SK-N-SH (cell line): ENCODE data around the gene LYL1. TPM values are rescaled to one million over a fixed set of nuclear protein-coding genes. Genes with fewer than 3 reads are reported as not detected.

Source experiments
- CTCF ChIA-PET: fragments of 300-600, 350-600 bp; formaldehyde crosslinking; extraction: SDS; loops from one replicate; lab custom pipeline; 2021; lab: Yijun Ruan, JAX
- POLR2A ChIA-PET: fragments of 350-600 bp; sonication (Branson Sonifier 250); formaldehyde crosslinking; extraction: SDS; loops from one replicate; lab custom pipeline; 2020; ENCODE audit warnings: antibody characterized with exemption, inconsistent platforms; lab: Yijun Ruan, JAX
- DNase-seq: peaks from one replicate; pipeline ENCODE4 v3.0.0; 2012
- H2AFZ ChIP-seq: fragments of 200-600 bp; sonication (generic); 2 replicates; pipeline ENCODE4 v1.8.1; 2016; ENCODE audit warnings: antibody characterized with exemption, mild to moderate bottlenecking, low read depth
- H3F3A ChIP-seq: fragments of 200-600 bp; sonication (generic); replicated peaks from 2 replicates; pipeline ENCODE3; 2016; ENCODE audit warnings: antibody characterized with exemption, mild to moderate bottlenecking; ENCODE audit not compliant: insufficient read depth
- H3K27ac ChIP-seq, 2 experiments: fragments of 200-500 bp in 1 of 2; fragments of 200-600 bp in 1 of 2; sonication (Bioruptor generic) in 1 of 2; sonication (generic), shearing (Covaris generic) in 1 of 2; 2 replicates each; pipeline versions ENCODE4 v1.5.1 to v1.6.1; 2014 to 2016; ENCODE audit warnings: low read depth in 2 of 2, inconsistent platforms in 1 of 2, low read length in 1 of 2, mild to moderate bottlenecking in 1 of 2, mixed read lengths in 1 of 2
- H3K27me3 ChIP-seq: fragments of 200-600 bp; sonication (generic), shearing (Covaris generic); 2 replicates; pipeline ENCODE4 v1.6.1; 2016; ENCODE audit warnings: mixed run types; ENCODE audit not compliant: insufficient read depth
- H3K36me3 ChIP-seq, 2 experiments: fragments of 200-500 bp in 1 of 2; fragments of 200-600 bp in 1 of 2; sonication (Bioruptor generic) in 1 of 2; sonication (generic) in 1 of 2; replicated peaks in 1 of 2; 2 replicates each; pipeline versions ENCODE3 to v1.5.1; 2014 to 2016; ENCODE audit warnings: low read length in 1 of 2, mild to moderate bottlenecking in 1 of 2; ENCODE audit not compliant: insufficient read depth in 2 of 2, control insufficient read depth in 1 of 2
- H3K4me1 ChIP-seq, 2 experiments: fragments of 200-500 bp in 1 of 2; fragments of 200-600 bp in 1 of 2; sonication (Bioruptor generic) in 1 of 2; sonication (generic), shearing (Covaris generic) in 1 of 2; 2 replicates each; pipeline versions ENCODE4 v1.5.1 to v1.6.1; 2014 to 2016; ENCODE audit warnings: low read depth in 1 of 2, low read length in 1 of 2, mixed run types in 1 of 2; ENCODE audit not compliant: insufficient read depth in 2 of 2, control insufficient read depth in 1 of 2
- H3K4me2 ChIP-seq: fragments of 200-600 bp; sonication (generic), shearing (Covaris generic); 2 replicates; pipeline ENCODE4 v1.6.1; 2017; ENCODE audit warnings: mixed run types
- H3K4me3 ChIP-seq, 2 experiments: fragments of 200-500 bp in 1 of 2; fragments of 200-600 bp in 1 of 2; sonication (Bioruptor generic) in 1 of 2; sonication (generic), shearing (Covaris generic) in 1 of 2; 2 replicates each; pipeline versions ENCODE4 v1.5.1 to v1.8.1; 2014 to 2016; ENCODE audit warnings: low read depth in 2 of 2, inconsistent platforms in 1 of 2, low read length in 1 of 2, mild to moderate bottlenecking in 1 of 2, mixed read lengths in 1 of 2, moderate library complexity in 1 of 2
- H3K79me2 ChIP-seq: fragments of 200-600 bp; sonication (generic); 2 replicates; pipeline ENCODE4 v1.8.1; 2017; ENCODE audit warnings: mild to moderate bottlenecking; ENCODE audit not compliant: insufficient read depth
- H3K9ac ChIP-seq: fragments of 200-600 bp; sonication (generic); 2 replicates; pipeline ENCODE4 v1.6.1; 2017; ENCODE audit warnings: mixed run types
- H3K9me2 ChIP-seq: fragments of 200-600 bp; sonication (generic); 2 replicates; pipeline ENCODE4 v1.6.1; 2017; ENCODE audit warnings: mixed run types
- H3K9me3 ChIP-seq: fragments of 200-600 bp; sonication (generic); 2 replicates; pipeline ENCODE4 v1.6.1; 2017; ENCODE audit warnings: mixed run types, mild to moderate bottlenecking, moderate library complexity
- H4K20me1 ChIP-seq: fragments of 200-600 bp; sonication (generic); 2 replicates; pipeline ENCODE4 v1.6.1; 2017; ENCODE audit warnings: mild to moderate bottlenecking, mixed run types; ENCODE audit not compliant: insufficient read depth
- ELF1 ChIP-seq: IDR thresholded peaks from 2 replicates; pipeline ENCODE4 v1.4.0; 2012
- EP300 ChIP-seq, 2 experiments: IDR thresholded peaks; 2 replicates each; pipeline versions ENCODE4 v1.4.0 to v1.6.1; 2012; ENCODE audit warnings: borderline replicate concordance in 1 of 2, low read depth in 1 of 2, low read length in 1 of 2
- EZH2phosphoT487 ChIP-seq: fragments of 200-600 bp; sonication (generic); IDR thresholded peaks from 2 replicates; pipeline ENCODE4 v1.6.1; 2017; ENCODE audit warnings: low read depth, mixed run types, mild to moderate bottlenecking, antibody characterized with exemption, moderate library complexity, borderline replicate concordance
- FOSL2 ChIP-seq: IDR thresholded peaks from 2 replicates; pipeline ENCODE4 v1.4.0; 2012; ENCODE audit warnings: low read depth, mild to moderate bottlenecking, moderate library complexity, borderline replicate concordance
- FOXJ3 ChIP-seq: sonication (generic); formaldehyde crosslinking; IDR thresholded peaks from 2 replicates; pipeline ENCODE4 v1.5.1; 2020; ENCODE audit warnings: mild to moderate bottlenecking, missing genetic modification reagents
- GABPA ChIP-seq: IDR thresholded peaks from 2 replicates; pipeline ENCODE4 v1.4.0; 2012; ENCODE audit warnings: low read depth, mild to moderate bottlenecking
- GATA2 ChIP-seq: sonication (generic); formaldehyde crosslinking; IDR thresholded peaks from 2 replicates; pipeline ENCODE4 v1.5.0; 2020; ENCODE audit warnings: mild to moderate bottlenecking, missing genetic modification reagents
- MAX ChIP-seq: IDR thresholded peaks from 2 replicates; pipeline ENCODE4 v1.4.0; 2012; ENCODE audit warnings: low read depth
- NFIC ChIP-seq: IDR thresholded peaks from 2 replicates; pipeline ENCODE4 v1.4.0; 2012; ENCODE audit warnings: borderline replicate concordance
- POLR2AphosphoS5 ChIP-seq: IDR thresholded peaks from 2 replicates; pipeline ENCODE4 v1.6.1; 2012; ENCODE audit warnings: low read depth, low read length
- RAD21 ChIP-seq: IDR thresholded peaks from 2 replicates; pipeline ENCODE4 v1.6.1; 2012; ENCODE audit warnings: mild to moderate bottlenecking, low read length
- SMC3 ChIP-seq: IDR thresholded peaks from 2 replicates; pipeline ENCODE4 v1.6.1; 2012; ENCODE audit warnings: low read depth, low read length, improper control_type of control experiment
- TEAD4 ChIP-seq: IDR thresholded peaks from 2 replicates; pipeline ENCODE4 v1.4.0; 2012; ENCODE audit warnings: mild to moderate bottlenecking, borderline replicate concordance; ENCODE audit not compliant: insufficient read depth
- WGBS: methylation state at CpG from one replicate; pipeline ENCODE4 v1.1.6; 2017; ENCODE audit warnings: low lambda C conversion rate; 5-methylcytosine and 5-hydroxymethylcytosine counted together
- polyA plus RNA-seq, 3 experiments: library from polyadenylated mRNA; depleted of rRNA; stranded (reverse); fragments of >200 nt; gene quantifications; 2 replicates each; pipeline ENCODE4 v1.2.3, GENCODE V29; 2012
- TF ChIP-seq, protein P1 (sequence below): IDR thresholded peaks from 2 replicates; pipeline ENCODE4 v1.4.0; 2012; ENCODE audit warnings: low read depth, borderline replicate concordance
- TF ChIP-seq, protein P2 (sequence below): fragments of 150-350 bp; IDR thresholded peaks from 2 replicates; pipeline ENCODE4 v1.6.1; 2016; ENCODE audit warnings: mild to moderate bottlenecking, low read depth, low read length
- TF ChIP-seq, protein P3 (sequence below): fragments of 150-350 bp; IDR thresholded peaks from 2 replicates; pipeline ENCODE4 v1.6.1; 2017; ENCODE audit warnings: antibody characterized with exemption, low read length, low read depth, borderline replicate concordance

The LYL1 gene
- polyA plus RNA-seq, 1 of the 3 experiments (the other 2 are of a cell fraction) = 2.2 TPM

GRCh38 chr19:13115936-13116281, 13.3 kb upstream of the LYL1 start (continued):
- TF ChIP-seq, protein P1, sequence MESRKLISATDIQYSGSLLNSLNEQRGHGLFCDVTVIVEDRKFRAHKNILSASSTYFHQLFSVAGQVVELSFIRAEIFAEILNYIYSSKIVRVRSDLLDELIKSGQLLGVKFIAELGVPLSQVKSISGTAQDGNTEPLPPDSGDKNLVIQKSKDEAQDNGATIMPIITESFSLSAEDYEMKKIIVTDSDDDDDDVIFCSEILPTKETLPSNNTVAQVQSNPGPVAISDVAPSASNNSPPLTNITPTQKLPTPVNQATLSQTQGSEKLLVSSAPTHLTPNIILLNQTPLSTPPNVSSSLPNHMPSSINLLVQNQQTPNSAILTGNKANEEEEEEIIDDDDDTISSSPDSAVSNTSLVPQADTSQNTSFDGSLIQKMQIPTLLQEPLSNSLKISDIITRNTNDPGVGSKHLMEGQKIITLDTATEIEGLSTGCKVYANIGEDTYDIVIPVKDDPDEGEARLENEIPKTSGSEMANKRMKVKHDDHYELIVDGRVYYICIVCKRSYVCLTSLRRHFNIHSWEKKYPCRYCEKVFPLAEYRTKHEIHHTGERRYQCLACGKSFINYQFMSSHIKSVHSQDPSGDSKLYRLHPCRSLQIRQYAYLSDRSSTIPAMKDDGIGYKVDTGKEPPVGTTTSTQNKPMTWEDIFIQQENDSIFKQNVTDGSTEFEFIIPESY = no peak
- TF ChIP-seq FOXJ3 (CRISPR knock-in tag) (no peak), POLR2AphosphoS5 (no peak), GATA2 (CRISPR knock-in tag) (no peak), SMC3 (no peak), RAD21 (no peak)

- H4K20me1 ChIP-seq = no peaks in the 10 kb centered on the region
- POLR2A ChIA-PET = no interaction called here
These were observed 9.9 kb upstream of the LYL1 start for GRCh38 chr19:13112555-13112954.

GRCh38 chr19:13110099-13110610, 7.5 kb upstream of the LYL1 start:
- no peaks in the 10 kb centered on the region for H4K20me1 ChIP-seq
- ChIA-PET CTCF (interaction anchor here (0.9 kb wide), 1 partner anchor 144 kb away, joined by 3 read pairs; no protein-coding TSS in a partner anchor), POLR2A (no interaction called here)
- DNase-seq = no peak
- peaks cover 0 to under 1% of the 10 kb centered on the region in 2 experiments; a peak in 1 of 4 replicates for H3K4me1 ChIP-seq
- no peaks in the 10 kb centered on the region for H3K27me3 ChIP-seq
- no peak overlapping the region for H3K27ac ChIP-seq
- H3K9me3 ChIP-seq = no peaks in the 10 kb centered on the region
- peaks cover 7% of the 10 kb centered on the region; the same call in 1 of the 2 replicates for H3K79me2 ChIP-seq
- H3K4me2 ChIP-seq = no peak overlapping the region
- peaks cover 15 to 16% of the 10 kb centered on the region in 2 experiments for H3K36me3 ChIP-seq
- no peak overlapping the region for H3K9ac ChIP-seq
- 90% methylated on average over 14 of the region's 15 CpGs for WGBS
- no peak overlapping the region for H2AFZ ChIP-seq
- H3K4me3 ChIP-seq = no peak overlapping the region
- no peaks in the 10 kb centered on the region for H3K9me2 ChIP-seq
- no peaks in the 10 kb centered on the region for H3F3A ChIP-seq
- TF ChIP-seq, protein P2, sequence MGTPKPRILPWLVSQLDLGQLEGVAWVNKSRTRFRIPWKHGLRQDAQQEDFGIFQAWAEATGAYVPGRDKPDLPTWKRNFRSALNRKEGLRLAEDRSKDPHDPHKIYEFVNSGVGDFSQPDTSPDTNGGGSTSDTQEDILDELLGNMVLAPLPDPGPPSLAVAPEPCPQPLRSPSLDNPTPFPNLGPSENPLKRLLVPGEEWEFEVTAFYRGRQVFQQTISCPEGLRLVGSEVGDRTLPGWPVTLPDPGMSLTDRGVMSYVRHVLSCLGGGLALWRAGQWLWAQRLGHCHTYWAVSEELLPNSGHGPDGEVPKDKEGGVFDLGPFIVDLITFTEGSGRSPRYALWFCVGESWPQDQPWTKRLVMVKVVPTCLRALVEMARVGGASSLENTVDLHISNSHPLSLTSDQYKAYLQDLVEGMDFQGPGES = no peak
- no peak for TF ChIP-seq MAX
- TF ChIP-seq FOSL2 = no peak
- no peak for TF ChIP-seq ELF1
- no peak for TF ChIP-seq EP300 (IDR thresholded peaks at IDR 0.05; ENCODE audit: borderline replicate concordance in 1 of 2, low read depth in 1 of 2, low read length in 1 of 2)
- TF ChIP-seq GABPA = no peak
- no peak for TF ChIP-seq EZH2phosphoT487
- TF ChIP-seq, protein P1 = no peak

More at GRCh38 chr19:13112555-13112954, 9.9 kb upstream of the LYL1 start:
- H3F3A ChIP-seq = peaks cover 2% of the 10 kb centered on the region
- no peak overlapping the region for H3K4me2 ChIP-seq
- no peak overlapping the region for H3K27ac ChIP-seq
- H3K9ac ChIP-seq = no peak overlapping the region
- CTCF ChIA-PET = interaction anchor here (1.0 to 1.4 kb wide), 2 partner anchors 16 to 19 kb away, joined by 3 to 4 read pairs; no protein-coding TSS in a partner anchor
- no peak for TF ChIP-seq ELF1
- no peak for TF ChIP-seq MAX
- no peak for TF ChIP-seq EP300 (IDR thresholded peaks at IDR 0.05; ENCODE audit: borderline replicate concordance in 1 of 2, low read depth in 1 of 2, low read length in 1 of 2)
- TF ChIP-seq NFIC = no peak
- no peak for TF ChIP-seq GABPA
- TF ChIP-seq TEAD4 = no peak
- TF ChIP-seq, protein P3, sequence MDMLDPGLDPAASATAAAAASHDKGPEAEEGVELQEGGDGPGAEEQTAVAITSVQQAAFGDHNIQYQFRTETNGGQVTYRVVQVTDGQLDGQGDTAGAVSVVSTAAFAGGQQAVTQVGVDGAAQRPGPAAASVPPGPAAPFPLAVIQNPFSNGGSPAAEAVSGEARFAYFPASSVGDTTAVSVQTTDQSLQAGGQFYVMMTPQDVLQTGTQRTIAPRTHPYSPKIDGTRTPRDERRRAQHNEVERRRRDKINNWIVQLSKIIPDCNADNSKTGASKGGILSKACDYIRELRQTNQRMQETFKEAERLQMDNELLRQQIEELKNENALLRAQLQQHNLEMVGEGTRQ = no peak
- H3K27me3 ChIP-seq = no peaks in the 10 kb centered on the region
- H2AFZ ChIP-seq = no peak overlapping the region
- H3K79me2 ChIP-seq = peaks cover 21% of the 10 kb centered on the region
- WGBS = 100% methylated on average over 7 of the region's 10 CpGs
- DNase-seq = no peak
- H3K36me3 ChIP-seq = peaks cover 14 to 16% of the 10 kb centered on the region in 2 experiments
- no peaks in the 10 kb centered on the region for H3K9me2 ChIP-seq
- H3K4me3 ChIP-seq = no peak overlapping the region
- peaks cover 6 to 16% of the 10 kb centered on the region in 2 experiments; a peak in 2 of 4 replicates for H3K4me1 ChIP-seq
- no peaks in the 10 kb centered on the region for H3K9me3 ChIP-seq
